GM23338 (cell line): Measurements from ENCODE around the gene EXOSC3. TPM values are rescaled to one million over a fixed set of nuclear protein-coding genes. Genes with fewer than 3 reads are reported as not detected.

Experiments
- ATAC-seq: fragments of 200-7000 bp; cut with Tn5 transposase; 3 replicates; pipeline ENCODE4 v1.9.1; 2020
- DNase-seq: peaks from one replicate; pipeline ENCODE4 v3.0.0-alpha.2; 2015; ENCODE audit warnings: low spot score
- H2AFZ ChIP-seq: fragments of 200-600 bp; sonication (generic); 2 replicates; pipeline ENCODE4 v1.8.0; 2016; ENCODE audit warnings: antibody characterized with exemption, mild to moderate bottlenecking, moderate library complexity
- H3F3A ChIP-seq: fragments of 200-600 bp; sonication (generic); replicated peaks from 2 replicates; pipeline ENCODE4 v1.8.0; 2017; ENCODE audit warnings: antibody characterized with exemption, mixed run types, low read depth
- H3K27ac ChIP-seq: fragments of 200-600 bp; sonication (generic); 2 replicates; pipeline ENCODE4 v1.6.1; 2016; ENCODE audit warnings: low read depth
- H3K27me3 ChIP-seq: fragments of 200-600 bp; sonication (generic); 2 replicates; pipeline ENCODE4 v1.8.0; 2016; ENCODE audit warnings: mild to moderate bottlenecking, mixed run types, moderate library complexity; ENCODE audit not compliant: insufficient read depth
- H3K36me3 ChIP-seq: fragments of 200-600 bp; sonication (generic); 2 replicates; pipeline ENCODE4 v1.8.0; 2016; ENCODE audit warnings: mild to moderate bottlenecking; ENCODE audit not compliant: insufficient read depth
- H3K4me1 ChIP-seq: fragments of 200-600 bp; sonication (generic); 2 replicates; pipeline ENCODE4 v1.8.0; 2016; ENCODE audit warnings: mild to moderate bottlenecking, moderate library complexity; ENCODE audit not compliant: insufficient read depth
- H3K4me2 ChIP-seq: fragments of 200-600 bp; sonication (generic); 2 replicates; pipeline ENCODE4 v1.7.1; 2017; ENCODE audit warnings: mixed run types
- H3K4me3 ChIP-seq: fragments of 200-600 bp; sonication (generic); 2 replicates; pipeline ENCODE4 v1.6.1; 2016; ENCODE audit warnings: mixed run types
- H3K79me2 ChIP-seq: fragments of 200-600 bp; sonication (generic); replicated peaks from 2 replicates; pipeline ENCODE4 v1.8.0; 2017; ENCODE audit warnings: mild to moderate bottlenecking; ENCODE audit not compliant: insufficient read depth
- H3K9me2 ChIP-seq: fragments of 200-600 bp; sonication (generic); 2 replicates; pipeline ENCODE4 v1.8.0; 2017; ENCODE audit not compliant: insufficient read depth
- H4K20me1 ChIP-seq: fragments of 200-600 bp; sonication (generic); replicated peaks from 2 replicates; pipeline ENCODE4 v1.8.0; 2017; ENCODE audit warnings: mild to moderate bottlenecking; ENCODE audit not compliant: insufficient read depth
- H3K27ac Mint-ChIP-seq: 2 replicates; pipeline ENCODE4 v1.8.0; 2020; ENCODE audit warnings: inconsistent platforms, mild to moderate bottlenecking, moderate library complexity, mixed read lengths
- H3K27me3 Mint-ChIP-seq: 3 replicates; pipeline ENCODE4 v1.8.0; 2022; ENCODE audit warnings: low read depth, mild to moderate bottlenecking, moderate library complexity, mixed read lengths, inconsistent platforms; ENCODE audit not compliant: insufficient read depth, poor library complexity
- H3K36me3 Mint-ChIP-seq: 3 replicates; pipeline ENCODE4 v1.8.0; 2021; ENCODE audit warnings: low read depth, mild to moderate bottlenecking, inconsistent platforms, moderate library complexity, mixed read lengths
- H3K4me1 Mint-ChIP-seq: 3 replicates; pipeline ENCODE4 v1.8.0; 2020; ENCODE audit warnings: mild to moderate bottlenecking, inconsistent platforms, mixed read lengths
- H3K4me3 Mint-ChIP-seq: 3 replicates; pipeline ENCODE4 v1.8.0; 2021; ENCODE audit warnings: moderate library complexity, mild to moderate bottlenecking, inconsistent platforms, mixed read lengths
- H3K9me3 Mint-ChIP-seq: 3 replicates; pipeline ENCODE4 v1.8.0; 2020; ENCODE audit warnings: moderate library complexity, mild to moderate bottlenecking, inconsistent platforms, mixed read lengths
- CTCF ChIP-seq, 2 experiments: fragments of 200-600 bp in 1 of 2; sonication (generic) in 1 of 2; conservative IDR thresholded peaks; 2 replicates each; pipeline versions ENCODE4 v1.5.1 to v1.6.1; 2016 to 2017; ENCODE audit warnings: antibody characterized with exemption in 2 of 2, low read depth in 2 of 2, mild to moderate bottlenecking in 2 of 2, moderate library complexity in 1 of 2
- EZH2phosphoT487 ChIP-seq: fragments of 200-600 bp; sonication (generic); IDR thresholded peaks from one replicate; pipeline ENCODE4 v1.8.1; 2018; ENCODE audit warnings: antibody characterized with exemption; ENCODE audit not compliant: unreplicated experiment
- POLR2AphosphoS5 ChIP-seq: IDR thresholded peaks from 2 replicates; pipeline ENCODE4 v1.6.1; 2016; ENCODE audit warnings: antibody characterized with exemption, low read depth
- REST ChIP-seq: IDR thresholded peaks from one replicate; pipeline ENCODE4 v1.6.1; 2018; ENCODE audit warnings: antibody characterized with exemption; ENCODE audit not compliant: unreplicated experiment
- STAT1 ChIP-seq: IDR thresholded peaks from one replicate; pipeline ENCODE4 v1.6.1; 2016; ENCODE audit warnings: antibody characterized with exemption; ENCODE audit not compliant: unreplicated experiment
- ZNF331 ChIP-seq: fragments of 250-450 bp; sonication (Bioruptor Pico); IDR thresholded peaks from 2 replicates; pipeline ENCODE4 v1.5.0; 2020; ENCODE audit warnings: low read depth, mild to moderate bottlenecking, moderate library complexity
- polyA plus RNA-seq: library from polyadenylated mRNA; unstranded; fragments of >200 nt; fragmentation: Nextera tagmentation; extraction: Ambion mirVana; gene quantifications from 2 replicates; pipeline ENCODE4 v1.2.1, GENCODE V29; 2016
- total RNA-seq: library from RNA; depleted of rRNA; stranded (reverse); fragments of >200 nt; shearing (Covaris generic); gene quantifications from 2 replicates; pipeline ENCODE4 v1.2.3, GENCODE V29; 2014
- TF ChIP-seq, protein P1 (sequence below): fragments of 250-450 bp; sonication (Bioruptor Pico); IDR thresholded peaks from 2 replicates; pipeline ENCODE4 v1.5.0; 2020; ENCODE audit warnings: mild to moderate bottlenecking, moderate library complexity

The EXOSC3 gene
- total and polyA plus RNA-seq, 2 experiments from 2014 or later: 62.3 to 149 TPM

GRCh38 chr9:37787059-37787458 lies 2.2 kb upstream of the EXOSC3 start:
- no peak overlapping the region for H3K27ac Mint-ChIP-seq
- peaks cover 8% of the 10 kb centered on the region for H3K27me3 Mint-ChIP-seq
- H3K4me2 ChIP-seq: peak overlapping the region; percentile 57
- TF ChIP-seq CTCF (conservative IDR thresholded peaks at IDR 0.05; ENCODE audit: low read depth in 2 of 2) (peak; percentile 38 to 65), EZH2phosphoT487 (no peak), ZNF331 (no peak), REST (no peak)
- DNase-seq (peak; percentile 75), ATAC-seq (peak; percentile 54)
- H3K4me3 ChIP-seq: peak overlapping the region; percentile 44; the same call in 1 of the 2 replicates
- no peak overlapping the region for H3K4me3 Mint-ChIP-seq
- H3K79me2 ChIP-seq: peaks cover 31% of the 10 kb centered on the region
- peak overlapping the region; percentile 93 for H2AFZ ChIP-seq
- H3K4me1 Mint-ChIP-seq: peaks cover 11% of the 10 kb centered on the region
- 0 out of 2 replicates have a peak, but pooled peaks cover 4% of the 10 kb centered on the region for H3K27me3 ChIP-seq
- H3K9me3 Mint-ChIP-seq: no peaks in the 10 kb centered on the region; the same call in 2 of the 3 replicates
- H4K20me1 ChIP-seq: peaks cover 22% of the 10 kb centered on the region
- no peaks in the 10 kb centered on the region for H3K9me2 ChIP-seq
- H3K36me3 Mint-ChIP-seq: peaks cover 16% of the 10 kb centered on the region
- H3K27ac ChIP-seq: no peak overlapping the region
- peaks cover 19% of the 10 kb centered on the region; the same call in 1 of the 2 replicates for H3K36me3 ChIP-seq
- peaks cover 8% of the 10 kb centered on the region for H3K4me1 ChIP-seq
- H3F3A ChIP-seq: 0 out of 2 replicates have a peak, but pooled peaks cover 4% of the 10 kb centered on the region

DNA sequence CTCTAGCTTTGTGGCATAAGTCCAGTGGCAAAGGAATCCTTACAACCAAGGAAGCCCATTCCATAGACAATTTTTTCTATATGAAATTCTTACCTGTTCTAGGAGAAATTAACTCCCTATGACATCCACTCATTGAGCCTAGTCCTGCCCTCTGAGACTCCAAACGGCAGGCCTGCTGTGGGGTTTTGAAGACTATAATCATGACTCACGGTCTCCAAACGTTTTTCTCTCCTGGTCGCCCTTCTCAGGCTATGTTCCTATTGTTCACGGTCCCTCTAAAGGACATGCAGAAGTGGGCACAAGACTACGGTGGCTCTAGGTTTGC lies 611 bp downstream of the EXOSC3 start:
- 0 out of 2 replicates have a peak overlapping the region, but pooled peaks have one; percentile 83 for H3K27ac ChIP-seq
- 0 out of 2 replicates have a peak, but pooled peaks cover 4% of the 10 kb centered on the region for H3F3A ChIP-seq
- Mint-ChIP-seq H3K4me3 (peak overlapping the region; percentile 97), H3K4me1 (peaks cover 11% of the 10 kb centered on the region), H3K9me3 (no peaks in the 10 kb centered on the region; the same call in 2 of the 3 replicates), H3K27me3 (peaks cover 8% of the 10 kb centered on the region), H3K36me3 (peaks cover 44% of the 10 kb centered on the region), H3K27ac (peak overlapping the region; percentile 95)
- H3K4me3 ChIP-seq: peak overlapping the region; percentile 99
- DNase-seq: no peak
- H3K9me2 ChIP-seq: no peaks in the 10 kb centered on the region
- H3K36me3 ChIP-seq: peaks cover 44% of the 10 kb centered on the region
- peak overlapping the region; percentile 96 for H2AFZ ChIP-seq
- H4K20me1 ChIP-seq: peaks cover 36% of the 10 kb centered on the region
- ATAC-seq: no peak
- peaks cover 8% of the 10 kb centered on the region for H3K4me1 ChIP-seq
- H3K4me2 ChIP-seq: peak overlapping the region; percentile 100
- H3K79me2 ChIP-seq: peaks cover 40% of the 10 kb centered on the region
- 0 out of 2 replicates have a peak, but pooled peaks cover 4% of the 10 kb centered on the region for H3K27me3 ChIP-seq
- TF ChIP-seq EZH2phosphoT487: no peak
- TF ChIP-seq POLR2AphosphoS5: no peak
- no peak for TF ChIP-seq STAT1
- TF ChIP-seq, protein P1, sequence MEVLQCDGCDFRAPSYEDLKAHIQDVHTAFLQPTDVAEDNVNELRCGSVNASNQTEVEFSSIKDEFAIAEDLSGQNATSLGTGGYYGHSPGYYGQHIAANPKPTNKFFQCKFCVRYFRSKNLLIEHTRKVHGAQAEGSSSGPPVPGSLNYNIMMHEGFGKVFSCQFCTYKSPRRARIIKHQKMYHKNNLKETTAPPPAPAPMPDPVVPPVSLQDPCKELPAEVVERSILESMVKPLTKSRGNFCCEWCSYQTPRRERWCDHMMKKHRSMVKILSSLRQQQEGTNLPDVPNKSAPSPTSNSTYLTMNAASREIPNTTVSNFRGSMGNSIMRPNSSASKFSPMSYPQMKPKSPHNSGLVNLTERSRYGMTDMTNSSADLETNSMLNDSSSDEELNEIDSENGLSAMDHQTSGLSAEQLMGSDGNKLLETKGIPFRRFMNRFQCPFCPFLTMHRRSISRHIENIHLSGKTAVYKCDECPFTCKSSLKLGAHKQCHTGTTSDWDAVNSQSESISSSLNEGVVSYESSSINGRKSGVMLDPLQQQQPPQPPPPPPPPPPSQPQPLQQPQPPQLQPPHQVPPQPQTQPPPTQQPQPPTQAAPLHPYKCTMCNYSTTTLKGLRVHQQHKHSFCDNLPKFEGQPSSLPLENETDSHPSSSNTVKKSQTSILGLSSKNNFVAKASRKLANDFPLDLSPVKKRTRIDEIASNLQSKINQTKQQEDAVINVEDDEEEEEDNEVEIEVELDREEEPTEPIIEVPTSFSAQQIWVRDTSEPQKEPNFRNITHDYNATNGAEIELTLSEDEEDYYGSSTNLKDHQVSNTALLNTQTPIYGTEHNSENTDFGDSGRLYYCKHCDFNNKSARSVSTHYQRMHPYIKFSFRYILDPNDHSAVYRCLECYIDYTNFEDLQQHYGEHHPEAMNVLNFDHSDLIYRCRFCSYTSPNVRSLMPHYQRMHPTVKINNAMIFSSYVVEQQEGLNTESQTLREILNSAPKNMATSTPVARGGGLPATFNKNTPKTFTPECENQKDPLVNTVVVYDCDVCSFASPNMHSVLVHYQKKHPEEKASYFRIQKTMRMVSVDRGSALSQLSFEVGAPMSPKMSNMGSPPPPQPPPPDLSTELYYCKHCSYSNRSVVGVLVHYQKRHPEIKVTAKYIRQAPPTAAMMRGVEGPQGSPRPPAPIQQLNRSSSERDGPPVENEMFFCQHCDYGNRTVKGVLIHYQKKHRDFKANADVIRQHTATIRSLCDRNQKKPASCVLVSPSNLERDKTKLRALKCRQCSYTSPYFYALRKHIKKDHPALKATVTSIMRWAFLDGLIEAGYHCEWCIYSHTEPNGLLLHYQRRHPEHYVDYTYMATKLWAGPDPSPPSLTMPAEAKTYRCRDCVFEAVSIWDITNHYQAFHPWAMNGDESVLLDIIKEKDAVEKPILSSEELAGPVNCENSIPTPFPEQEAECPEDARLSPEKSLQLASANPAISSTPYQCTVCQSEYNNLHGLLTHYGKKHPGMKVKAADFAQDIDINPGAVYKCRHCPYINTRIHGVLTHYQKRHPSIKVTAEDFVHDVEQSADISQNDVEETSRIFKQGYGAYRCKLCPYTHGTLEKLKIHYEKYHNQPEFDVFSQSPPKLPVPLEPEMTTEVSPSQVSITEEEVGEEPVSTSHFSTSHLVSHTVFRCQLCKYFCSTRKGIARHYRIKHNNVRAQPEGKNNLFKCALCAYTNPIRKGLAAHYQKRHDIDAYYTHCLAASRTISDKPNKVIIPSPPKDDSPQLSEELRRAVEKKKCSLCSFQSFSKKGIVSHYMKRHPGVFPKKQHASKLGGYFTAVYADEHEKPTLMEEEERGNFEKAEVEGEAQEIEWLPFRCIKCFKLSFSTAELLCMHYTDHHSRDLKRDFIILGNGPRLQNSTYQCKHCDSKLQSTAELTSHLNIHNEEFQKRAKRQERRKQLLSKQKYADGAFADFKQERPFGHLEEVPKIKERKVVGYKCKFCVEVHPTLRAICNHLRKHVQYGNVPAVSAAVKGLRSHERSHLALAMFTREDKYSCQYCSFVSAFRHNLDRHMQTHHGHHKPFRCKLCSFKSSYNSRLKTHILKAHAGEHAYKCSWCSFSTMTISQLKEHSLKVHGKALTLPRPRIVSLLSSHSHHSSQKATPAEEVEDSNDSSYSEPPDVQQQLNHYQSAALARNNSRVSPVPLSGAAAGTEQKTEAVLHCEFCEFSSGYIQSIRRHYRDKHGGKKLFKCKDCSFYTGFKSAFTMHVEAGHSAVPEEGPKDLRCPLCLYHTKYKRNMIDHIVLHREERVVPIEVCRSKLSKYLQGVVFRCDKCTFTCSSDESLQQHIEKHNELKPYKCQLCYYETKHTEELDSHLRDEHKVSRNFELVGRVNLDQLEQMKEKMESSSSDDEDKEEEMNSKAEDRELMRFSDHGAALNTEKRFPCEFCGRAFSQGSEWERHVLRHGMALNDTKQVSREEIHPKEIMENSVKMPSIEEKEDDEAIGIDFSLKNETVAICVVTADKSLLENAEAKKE: no peak
- TF ChIP-seq CTCF (conservative IDR thresholded peaks at IDR 0.05; ENCODE audit: low read depth in 2 of 2): no peak
